KMS-11 (cell line): ENCODE data around the gene FGF14.

Experiments used
- H2AFZ ChIP-seq: fragments of 200-600 bp; sonication (generic); 2 replicates; pipeline ENCODE4 v1.6.1; 2016; ENCODE audit warnings: antibody characterized with exemption, mixed run types, low read depth
- H3K27ac ChIP-seq: fragments of 200-600 bp; sonication (generic); 2 replicates; pipeline ENCODE4 v1.6.1; 2016; ENCODE audit warnings: mild to moderate bottlenecking, mixed run types
- H3K27me3 ChIP-seq: fragments of 200-600 bp; sonication (generic); 2 replicates; pipeline ENCODE4 v1.6.1; 2017; ENCODE audit warnings: mild to moderate bottlenecking, low read depth, mixed run types, moderate library complexity; ENCODE audit not compliant: insufficient read depth
- H3K36me3 ChIP-seq: fragments of 200-600 bp; sonication (generic); 2 replicates; pipeline ENCODE4 v1.6.1; 2017; ENCODE audit warnings: mild to moderate bottlenecking, mixed run types; ENCODE audit not compliant: insufficient read depth
- H3K4me1 ChIP-seq: fragments of 200-600 bp; sonication (generic); 2 replicates; pipeline ENCODE4 v1.6.1; 2016; ENCODE audit warnings: mild to moderate bottlenecking, low read depth, mixed run types; ENCODE audit not compliant: poor library complexity, severe bottlenecking
- H3K4me2 ChIP-seq: fragments of 200-600 bp; sonication (generic); 2 replicates; pipeline ENCODE4 v1.7.0; 2016; ENCODE audit warnings: mild to moderate bottlenecking, mixed run types
- H3K4me3 ChIP-seq: fragments of 200-600 bp; sonication (generic); IDR thresholded peaks from 2 replicates; pipeline ENCODE4 v1.6.1; 2017; ENCODE audit warnings: low read depth, low read length, mixed read lengths; ENCODE audit not compliant: insufficient read depth
- H3K79me2 ChIP-seq: fragments of 200-600 bp; sonication (generic); 2 replicates; pipeline ENCODE4 v1.6.1; 2016; ENCODE audit warnings: low read depth, mixed run types; ENCODE audit not compliant: insufficient read depth
- H3K9ac ChIP-seq: fragments of 200-600 bp; sonication (generic); 2 replicates; pipeline ENCODE4 v1.6.1; 2016; ENCODE audit warnings: mild to moderate bottlenecking, mixed run types
- H4K20me1 ChIP-seq: fragments of 200-600 bp; sonication (generic); 2 replicates; pipeline ENCODE4 v1.6.1; 2016; ENCODE audit warnings: mild to moderate bottlenecking, mixed run types; ENCODE audit not compliant: insufficient read depth
- TF ChIP-seq, protein P1 (sequence below): fragments of 200-600 bp; sonication (generic); conservative IDR thresholded peaks from 2 replicates; pipeline ENCODE4 v1.6.1; 2017; ENCODE audit warnings: low read depth, mild to moderate bottlenecking, antibody characterized with exemption, low read length, moderate library complexity, mixed read lengths

The FGF14 gene

DNA sequence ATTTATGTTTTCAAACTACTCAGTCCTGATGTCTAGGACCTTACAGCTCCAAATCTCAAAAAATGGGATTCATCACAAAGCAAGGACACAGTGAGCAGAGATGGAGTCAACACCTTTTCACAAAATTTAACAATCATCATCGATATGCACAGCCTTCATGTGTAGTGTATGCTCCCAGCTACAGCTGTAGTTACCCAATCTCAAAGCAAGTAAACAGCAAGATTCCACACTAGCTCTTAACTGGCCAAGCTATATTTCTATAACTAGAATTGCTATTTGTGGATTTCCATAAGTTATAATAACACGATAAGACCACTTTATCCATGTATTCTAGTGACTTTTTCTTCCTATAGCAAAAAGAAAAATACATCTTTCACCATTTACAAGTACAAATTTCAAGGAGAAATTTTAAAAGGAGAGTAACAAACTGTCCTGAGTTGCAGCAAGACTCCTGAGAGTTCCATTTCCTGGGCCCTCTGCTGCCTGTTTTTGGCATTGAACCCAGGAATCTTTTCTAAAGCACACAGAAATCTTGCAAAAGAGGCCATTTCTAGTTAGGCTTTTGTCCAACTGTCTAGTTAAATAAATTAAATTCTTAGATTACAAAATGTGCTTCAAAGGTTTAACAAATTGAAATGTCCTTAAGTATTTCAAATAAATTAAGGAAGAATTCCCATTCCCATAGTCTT is 460.6 kb downstream of the FGF14 start:
- no peaks in the 10 kb centered on the region for H3K4me1 ChIP-seq
- H3K27me3 ChIP-seq, result no peaks in the 10 kb centered on the region
- H3K79me2 ChIP-seq, result no peaks in the 10 kb centered on the region
- H3K4me3 ChIP-seq, result no peak overlapping the region
- H3K9ac ChIP-seq, result no peak overlapping the region
- H3K27ac ChIP-seq, result no peak overlapping the region
- no peaks in the 10 kb centered on the region for H3K36me3 ChIP-seq
- TF ChIP-seq, protein P1, sequence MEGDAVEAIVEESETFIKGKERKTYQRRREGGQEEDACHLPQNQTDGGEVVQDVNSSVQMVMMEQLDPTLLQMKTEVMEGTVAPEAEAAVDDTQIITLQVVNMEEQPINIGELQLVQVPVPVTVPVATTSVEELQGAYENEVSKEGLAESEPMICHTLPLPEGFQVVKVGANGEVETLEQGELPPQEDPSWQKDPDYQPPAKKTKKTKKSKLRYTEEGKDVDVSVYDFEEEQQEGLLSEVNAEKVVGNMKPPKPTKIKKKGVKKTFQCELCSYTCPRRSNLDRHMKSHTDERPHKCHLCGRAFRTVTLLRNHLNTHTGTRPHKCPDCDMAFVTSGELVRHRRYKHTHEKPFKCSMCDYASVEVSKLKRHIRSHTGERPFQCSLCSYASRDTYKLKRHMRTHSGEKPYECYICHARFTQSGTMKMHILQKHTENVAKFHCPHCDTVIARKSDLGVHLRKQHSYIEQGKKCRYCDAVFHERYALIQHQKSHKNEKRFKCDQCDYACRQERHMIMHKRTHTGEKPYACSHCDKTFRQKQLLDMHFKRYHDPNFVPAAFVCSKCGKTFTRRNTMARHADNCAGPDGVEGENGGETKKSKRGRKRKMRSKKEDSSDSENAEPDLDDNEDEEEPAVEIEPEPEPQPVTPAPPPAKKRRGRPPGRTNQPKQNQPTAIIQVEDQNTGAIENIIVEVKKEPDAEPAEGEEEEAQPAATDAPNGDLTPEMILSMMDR, result no peak
- H2AFZ ChIP-seq, result no peak overlapping the region
- no peaks in the 10 kb centered on the region for H4K20me1 ChIP-seq
- H3K4me2 ChIP-seq, result no peak overlapping the region

DNA sequence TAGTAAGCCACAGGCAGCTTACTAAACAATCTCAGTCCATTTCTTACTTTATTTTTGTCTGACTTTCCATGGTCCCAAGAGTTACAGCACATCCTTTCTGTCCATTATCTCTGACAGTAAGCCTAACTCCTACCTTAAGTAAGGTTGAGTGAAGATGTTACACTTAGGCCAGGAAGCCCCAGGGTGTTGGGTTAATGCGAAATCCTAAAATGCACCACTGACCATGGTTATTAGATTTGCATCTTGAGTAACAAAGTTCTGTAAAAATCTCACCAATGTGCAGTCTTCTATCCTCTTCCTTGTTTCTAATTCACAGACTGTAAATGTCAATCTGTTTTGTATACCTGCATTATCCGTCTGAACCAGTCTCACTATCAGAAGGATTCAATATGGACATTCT is 462.5 kb downstream of the FGF14 start:
- Histone ChIP-seq H2AFZ (no peak overlapping the region), H3K36me3 (no peaks in the 10 kb centered on the region), H3K9ac (no peak overlapping the region), H4K20me1 (no peaks in the 10 kb centered on the region), H3K79me2 (no peaks in the 10 kb centered on the region), H3K27me3 (no peaks in the 10 kb centered on the region), H3K4me1 (no peaks in the 10 kb centered on the region), H3K4me2 (no peak overlapping the region), H3K27ac (no peak overlapping the region), H3K4me3 (no peak overlapping the region)
- TF ChIP-seq, protein P1, result no peak

DNA sequence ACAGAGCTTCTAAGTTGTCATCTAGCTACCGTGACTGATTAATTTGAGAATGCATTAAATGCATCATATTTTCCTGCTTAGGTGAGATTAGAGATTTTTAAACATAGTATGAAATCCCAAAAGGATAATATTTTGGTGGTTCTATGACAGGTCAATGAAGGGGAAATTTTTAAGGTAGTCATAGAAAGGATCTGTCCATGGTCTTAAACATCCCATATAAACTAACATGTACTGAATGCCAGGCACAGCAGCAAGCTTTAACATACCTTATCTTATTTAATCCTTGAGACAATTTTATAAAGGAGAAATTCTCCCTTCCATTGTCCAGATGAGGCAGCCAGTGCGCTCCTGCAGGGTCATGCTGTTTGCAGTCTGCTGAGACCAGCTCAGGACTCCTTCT is 466.0 kb downstream of the FGF14 start:
- Histone ChIP-seq H3K4me3 (no peak overlapping the region), H3K79me2 (no peaks in the 10 kb centered on the region), H4K20me1 (no peaks in the 10 kb centered on the region), H3K36me3 (no peaks in the 10 kb centered on the region), H2AFZ (no peak overlapping the region), H3K27me3 (no peaks in the 10 kb centered on the region), H3K4me2 (no peak overlapping the region), H3K9ac (no peak overlapping the region), H3K4me1 (no peaks in the 10 kb centered on the region), H3K27ac (no peak overlapping the region)
- TF ChIP-seq, protein P1, result no peak

DNA sequence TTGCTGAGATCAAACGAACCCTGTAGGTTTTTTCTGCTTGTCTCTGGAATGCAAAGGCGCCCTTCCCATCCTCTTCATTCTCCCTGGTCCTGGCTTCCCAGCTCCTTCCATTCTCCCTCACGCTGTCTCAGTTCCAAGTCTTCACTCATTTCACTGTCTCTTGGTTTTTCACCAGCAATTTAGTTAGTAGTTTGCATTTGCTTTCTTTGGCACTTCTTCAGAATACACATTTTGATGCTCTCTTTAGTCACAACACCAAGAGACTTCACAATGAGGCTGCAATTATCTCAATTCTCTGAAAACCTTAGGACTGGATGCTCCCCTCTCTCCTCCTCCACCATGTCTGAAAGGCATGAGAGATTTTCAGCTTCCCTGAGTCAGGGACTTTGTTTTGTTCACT is 470.7 kb downstream of the FGF14 start:
- Histone ChIP-seq H3K36me3 (no peaks in the 10 kb centered on the region), H3K79me2 (no peaks in the 10 kb centered on the region), H2AFZ (no peak overlapping the region), H3K4me1 (no peaks in the 10 kb centered on the region), H3K27ac (no peak overlapping the region), H3K9ac (no peak overlapping the region), H3K4me2 (no peak overlapping the region), H4K20me1 (no peaks in the 10 kb centered on the region), H3K27me3 (no peaks in the 10 kb centered on the region), H3K4me3 (no peak overlapping the region)
- TF ChIP-seq, protein P1, result no peak
